HCT116 (cell line): ENCODE measurements around the gene ALK. TPM values are rescaled to one million over a fixed set of nuclear protein-coding genes. Genes with fewer than 3 reads are reported as not detected.

Source experiments
- ATAC-seq: fragments of 200-7000 bp; cut with Tn5 transposase; 2 replicates; pipeline ENCODE4 v1.9.1; 2020; ENCODE audit warnings: mild to moderate bottlenecking, moderate library complexity
- BruUV-seq: library from RNA; stranded (reverse); fragments of 400-500 nt; replicated peaks from 2 replicates; lab custom pipeline; 2021; lab: Mats Ljungman, UMichigan
- CTCF ChIA-PET: fragments of 300-600 bp; sonication (Branson Sonifier 250); formaldehyde crosslinking; loops from one replicate; lab custom pipeline; 2021; ENCODE audit warnings: antibody characterized with exemption; lab: Charles Lee
- POLR2A ChIA-PET: fragments of 300-600, 350-600 bp; sonication (Branson Sonifier 250); formaldehyde crosslinking; loops from one replicate; lab custom pipeline; 2021; ENCODE audit warnings: antibody characterized with exemption; lab: Charles Lee
- RAD21 ChIA-PET, 2 experiments: fragments of 300-600 bp; sonication (Branson Sonifier 250); formaldehyde crosslinking; loops; one replicate each; lab custom pipeline; 2023; ENCODE audit warnings: low total read pairs in 2 of 2; ENCODE audit not compliant: uncharacterized antibody in 2 of 2, unreplicated experiment in 2 of 2, low non-redundant PET in 1 of 2; lab: Charles Lee
- DNase-seq: peaks from one replicate; pipeline ENCODE4 v3.0.0-alpha.2; 2010; ENCODE audit warnings: low read depth, low spot score
- H2AFZ ChIP-seq: fragments of 200-600 bp; shearing (Covaris generic), sonication (generic); 2 replicates; pipeline ENCODE4 v1.6.1; 2017; ENCODE audit warnings: low read depth, mixed run types, mixed read lengths, antibody characterized with exemption, low read length; ENCODE audit not compliant: poor library complexity, severe bottlenecking
- H3K27ac ChIP-seq: 2 replicates; pipeline ENCODE4 v1.5.1; 2012; ENCODE audit warnings: low read depth, low read length
- H3K27me3 ChIP-seq: fragments of 200-600 bp; sonication (generic); 2 replicates; pipeline ENCODE4 v1.6.1; 2016; ENCODE audit warnings: mixed run types, low read length, mixed read lengths; ENCODE audit not compliant: insufficient read depth
- H3K36me3 ChIP-seq, 2 experiments: fragments of 200-500 bp in 1 of 2; fragments of 200-600 bp in 1 of 2; sonication (Bioruptor generic) in 1 of 2; sonication (generic) in 1 of 2; 2 replicates each; pipeline versions ENCODE4 v1.5.1 to v1.6.1; 2014 to 2016; ENCODE audit warnings: low read length in 2 of 2, inconsistent platforms in 1 of 2, mixed read lengths in 1 of 2, mixed run types in 1 of 2; ENCODE audit not compliant: insufficient read depth in 2 of 2, control insufficient read depth in 1 of 2
- H3K4me1 ChIP-seq, 2 experiments: fragments of 200-600 bp in 1 of 2; sonication (generic) in 1 of 2; 2 replicates each; pipeline versions ENCODE4 v1.5.1 to v1.6.1; 2012 to 2017; ENCODE audit warnings: low read length in 2 of 2, inconsistent platforms in 1 of 2, mild to moderate bottlenecking in 1 of 2, mixed read lengths in 1 of 2, mixed run types in 1 of 2, moderate library complexity in 1 of 2; ENCODE audit not compliant: insufficient read depth in 2 of 2, control insufficient read depth in 1 of 2
- H3K4me2 ChIP-seq: fragments of 200-600 bp; sonication (generic); 2 replicates; pipeline ENCODE4 v1.6.1; 2017; ENCODE audit warnings: mixed run types, low read length, mixed read lengths
- H3K4me3 ChIP-seq, 2 experiments: fragments of 200-600 bp in 1 of 2; sonication (generic) in 1 of 2; replicated peaks in 1 of 2; 2 replicates each; pipeline ENCODE4 v1.5.1; 2011 to 2016; ENCODE audit warnings: low read length in 2 of 2, control low read depth in 1 of 2, low read depth in 1 of 2, mild to moderate bottlenecking in 1 of 2, mixed read lengths in 1 of 2, mixed run types in 1 of 2
- H3K79me2 ChIP-seq: fragments of 200-600 bp; sonication (generic); 2 replicates; pipeline ENCODE4 v1.6.1; 2017; ENCODE audit warnings: mild to moderate bottlenecking, mixed run types, low read length, moderate library complexity, mixed read lengths; ENCODE audit not compliant: insufficient read depth
- H3K9ac ChIP-seq: fragments of 200-600 bp; sonication (generic); 2 replicates; pipeline ENCODE4 v1.6.1; 2016; ENCODE audit warnings: low read length, mixed read lengths
- H3K9me2 ChIP-seq: fragments of 200-600 bp; sonication (generic), shearing (Covaris generic); 2 replicates; pipeline ENCODE4 v1.6.1; 2017; ENCODE audit warnings: mixed run types, mild to moderate bottlenecking, moderate library complexity; ENCODE audit not compliant: insufficient read depth
- H3K9me3 ChIP-seq, 2 experiments: fragments of 200-500 bp in 1 of 2; fragments of 200-600 bp in 1 of 2; sonication (Bioruptor generic) in 1 of 2; sonication (generic) in 1 of 2; 2 replicates each; pipeline ENCODE4 v1.6.1; 2014 to 2017; ENCODE audit warnings: low read length in 2 of 2, mixed read lengths in 2 of 2, inconsistent platforms in 1 of 2, low read depth in 1 of 2, mild to moderate bottlenecking in 1 of 2, mixed run types in 1 of 2, moderate library complexity in 1 of 2; ENCODE audit not compliant: control insufficient read depth in 1 of 2, insufficient read depth in 1 of 2
- H4K20me1 ChIP-seq: fragments of 200-600 bp; sonication (generic), shearing (Covaris generic); 2 replicates; pipeline ENCODE4 v1.6.1; 2017; ENCODE audit warnings: mixed run types, mild to moderate bottlenecking, moderate library complexity; ENCODE audit not compliant: insufficient read depth
- CBX3 ChIP-seq: IDR thresholded peaks from 2 replicates; pipeline ENCODE4 v1.6.1; 2012; ENCODE audit warnings: low read depth
- CEBPB ChIP-seq: IDR thresholded peaks from 2 replicates; pipeline ENCODE4 v1.6.1; 2012; ENCODE audit warnings: low read depth
- ELF1 ChIP-seq: IDR thresholded peaks from 2 replicates; pipeline ENCODE4 v1.6.1; 2012; ENCODE audit warnings: low read depth, borderline replicate concordance
- EZH2 ChIP-seq: fragments of 200-600 bp; sonication (generic); IDR thresholded peaks from 2 replicates; pipeline ENCODE4 v1.6.1; 2017; ENCODE audit warnings: antibody characterized with exemption, mixed run types
- JUND ChIP-seq: IDR thresholded peaks from 2 replicates; pipeline ENCODE4 v1.6.1; 2012
- MAX ChIP-seq: IDR thresholded peaks from 2 replicates; pipeline ENCODE4 v1.6.1; 2012
- REST ChIP-seq: IDR thresholded peaks from 2 replicates; pipeline ENCODE4 v1.6.1; 2012; ENCODE audit warnings: low read depth
- SIN3A ChIP-seq: IDR thresholded peaks from 2 replicates; pipeline ENCODE4 v1.6.1; 2012; ENCODE audit warnings: low read depth
- SP1 ChIP-seq: IDR thresholded peaks from 2 replicates; pipeline ENCODE4 v1.6.1; 2012; ENCODE audit warnings: low read depth
- ZNF274 ChIP-seq: fragments of 200-500 bp; sonication (Bioruptor generic); IDR thresholded peaks from 2 replicates; pipeline ENCODE4 v1.6.1; 2014; ENCODE audit warnings: mild to moderate bottlenecking, low read depth, low read length, inconsistent platforms
- intact Hi-C: fragments of 100-400 bp; cut with micrococcal nuclease; formaldehyde crosslinking; loops from 2 replicates; pipeline ENCODE4 v1.10.0; 2022
- total RNA-seq: library from RNA; stranded (reverse); gene quantifications from one replicate; pipeline ENCODE4 v1.2.1, GENCODE V29; 2021; ENCODE audit not compliant: unreplicated experiment
- TF ChIP-seq, protein P1 (sequence below): IDR thresholded peaks from 2 replicates; pipeline ENCODE4 v1.6.1; 2011; ENCODE audit warnings: mild to moderate bottlenecking, low read length, moderate library complexity; ENCODE audit not compliant: insufficient replicate concordance; ENCODE audit errors: extremely low read depth

ALK gene
- total RNA-seq, 1 experiment from 2014 or later = not detected

DNA sequence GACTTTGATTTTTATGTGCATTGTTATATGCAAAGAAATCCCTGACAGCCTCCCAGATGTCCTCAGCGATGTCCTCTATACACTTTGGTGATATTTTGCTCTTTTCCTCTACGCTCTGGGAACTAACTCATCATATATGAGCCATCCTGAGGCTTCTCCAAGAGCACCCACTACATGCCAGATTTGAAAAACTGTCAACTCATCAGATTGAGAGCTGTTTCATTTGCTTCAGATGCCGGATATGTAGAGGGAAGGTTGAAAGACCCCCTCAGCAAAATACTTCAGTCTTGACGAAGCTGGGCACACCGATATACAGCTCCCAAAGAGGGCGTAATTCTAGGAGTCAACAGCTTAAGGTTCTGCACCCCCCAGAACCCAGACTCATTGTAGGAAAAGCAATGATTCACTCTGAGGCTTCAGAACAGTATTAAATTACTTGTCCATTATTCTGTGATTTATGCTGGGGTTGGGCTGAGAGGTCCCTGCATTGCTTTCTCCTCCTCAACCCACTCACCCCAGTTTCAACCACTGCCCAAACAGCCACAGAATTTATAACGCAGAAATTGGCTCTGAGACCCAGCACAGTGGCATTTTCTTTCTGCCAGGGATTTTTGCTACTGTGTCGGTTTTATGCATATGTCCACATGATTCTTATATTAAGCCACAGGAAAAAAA is 341.8 kb downstream of the ALK start:
- Histone ChIP-seq H3K36me3 (no peaks in the 10 kb centered on the region), H3K9ac (no peak overlapping the region), H2AFZ (no peak overlapping the region), H3K4me3 (no peak overlapping the region), H4K20me1 (no peaks in the 10 kb centered on the region), H3K4me1 (no peaks in the 10 kb centered on the region), H3K4me2 (no peak overlapping the region), H3K9me3 (no peaks in the 10 kb centered on the region), H3K27ac (no peak overlapping the region), H3K9me2 (no peaks in the 10 kb centered on the region), H3K79me2 (no peaks in the 10 kb centered on the region), H3K27me3 (peaks cover 56% of the 10 kb centered on the region)
- no TSS peak for BruUV-seq
- TF ChIP-seq MAX (no peak), SP1 (no peak), CEBPB (no peak), REST (no peak), CBX3 (no peak), SIN3A (no peak), ELF1 (no peak), JUND (no peak), ZNF274 (no peak), EZH2 (no peak)
- TF ChIP-seq, protein P1, sequence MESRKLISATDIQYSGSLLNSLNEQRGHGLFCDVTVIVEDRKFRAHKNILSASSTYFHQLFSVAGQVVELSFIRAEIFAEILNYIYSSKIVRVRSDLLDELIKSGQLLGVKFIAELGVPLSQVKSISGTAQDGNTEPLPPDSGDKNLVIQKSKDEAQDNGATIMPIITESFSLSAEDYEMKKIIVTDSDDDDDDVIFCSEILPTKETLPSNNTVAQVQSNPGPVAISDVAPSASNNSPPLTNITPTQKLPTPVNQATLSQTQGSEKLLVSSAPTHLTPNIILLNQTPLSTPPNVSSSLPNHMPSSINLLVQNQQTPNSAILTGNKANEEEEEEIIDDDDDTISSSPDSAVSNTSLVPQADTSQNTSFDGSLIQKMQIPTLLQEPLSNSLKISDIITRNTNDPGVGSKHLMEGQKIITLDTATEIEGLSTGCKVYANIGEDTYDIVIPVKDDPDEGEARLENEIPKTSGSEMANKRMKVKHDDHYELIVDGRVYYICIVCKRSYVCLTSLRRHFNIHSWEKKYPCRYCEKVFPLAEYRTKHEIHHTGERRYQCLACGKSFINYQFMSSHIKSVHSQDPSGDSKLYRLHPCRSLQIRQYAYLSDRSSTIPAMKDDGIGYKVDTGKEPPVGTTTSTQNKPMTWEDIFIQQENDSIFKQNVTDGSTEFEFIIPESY = no peak
- ChIA-PET RAD21 (no interaction called here), CTCF (no interaction called here), POLR2A (no interaction called here)
- intact Hi-C loops = no loop called here
- ATAC-seq = no peak
- no peak for DNase-seq
